HepG2 (cell line): ENCODE data around the gene MS4A6A.

Source experiments
- CHD2 ChIP-seq: IDR thresholded peaks from 2 replicates; pipeline ENCODE4 v1.6.1; 2011; ENCODE audit warnings: low read depth, low read length, improper control_type of control experiment
- CTCF ChIP-seq: sonication (generic); formaldehyde crosslinking; IDR thresholded peaks from 2 replicates; pipeline ENCODE4 v1.5.0; 2020; ENCODE audit warnings: mild to moderate bottlenecking, missing genetic modification reagents, moderate library complexity
- MXI1 ChIP-seq: IDR thresholded peaks from 3 replicates; pipeline ENCODE4 v1.6.1; 2012; ENCODE audit warnings: low read depth, low read length, inconsistent platforms, borderline replicate concordance
- RXRA ChIP-seq: sonication (generic); formaldehyde crosslinking; IDR thresholded peaks from 2 replicates; pipeline ENCODE4 v1.5.1; 2020; ENCODE audit warnings: missing genetic modification reagents
- SYNCRIP ChIP-seq: fragments of 200-400 bp; formaldehyde crosslinking; IDR thresholded peaks from 2 replicates; pipeline ENCODE4 v1.6.1; 2018; ENCODE audit warnings: mild to moderate bottlenecking, low read depth, low read length; ENCODE audit not compliant: insufficient read depth
- TAF1 ChIP-seq: sonication (generic); formaldehyde crosslinking; IDR thresholded peaks from 2 replicates; pipeline ENCODE4 v1.4.0; 2020; ENCODE audit warnings: missing genetic modification reagents
- ZNF362 ChIP-seq: sonication (generic); formaldehyde crosslinking; IDR thresholded peaks from 2 replicates; pipeline ENCODE4 v1.4.0; 2020; ENCODE audit warnings: missing genetic modification reagents, mild to moderate bottlenecking, borderline replicate concordance

- no peak for TF ChIP-seq MXI1
- no peak for TF ChIP-seq TAF1 (CRISPR knock-in tag)
- TF ChIP-seq CHD2, result no peak
- TF ChIP-seq SYNCRIP, result no peak
- no peak for TF ChIP-seq ZNF362 (CRISPR knock-in tag)
- no peak for TF ChIP-seq RXRA (CRISPR knock-in tag)
- no peak for TF ChIP-seq CTCF
Observed at GRCh38 chr11:60131912-60132311, 51.0 kb downstream of the MS4A6A start.
